ENCODE results near the gene PREP.

Gene PREP

DNA sequence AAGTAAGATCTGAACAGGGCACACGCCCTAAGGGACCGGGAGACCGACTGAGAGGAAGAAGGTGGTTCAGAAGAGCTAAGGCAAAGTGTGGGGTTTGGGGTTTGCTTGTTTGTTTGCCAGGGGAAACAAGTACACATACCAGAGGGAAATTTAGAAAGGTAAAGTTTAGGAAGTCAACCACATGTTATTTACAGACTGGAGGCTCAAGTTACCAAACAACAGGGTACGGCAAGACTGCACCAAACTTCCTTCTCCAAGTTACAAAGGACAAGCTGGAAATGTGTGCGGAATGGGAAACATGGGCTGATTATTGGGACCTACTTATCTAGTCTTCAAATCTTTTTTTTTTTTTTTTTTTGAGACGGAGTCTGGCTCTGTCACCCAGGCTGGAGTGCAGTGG lies 11.2 kb downstream of the PREP start:
- no peak for DNase-seq

DNA sequence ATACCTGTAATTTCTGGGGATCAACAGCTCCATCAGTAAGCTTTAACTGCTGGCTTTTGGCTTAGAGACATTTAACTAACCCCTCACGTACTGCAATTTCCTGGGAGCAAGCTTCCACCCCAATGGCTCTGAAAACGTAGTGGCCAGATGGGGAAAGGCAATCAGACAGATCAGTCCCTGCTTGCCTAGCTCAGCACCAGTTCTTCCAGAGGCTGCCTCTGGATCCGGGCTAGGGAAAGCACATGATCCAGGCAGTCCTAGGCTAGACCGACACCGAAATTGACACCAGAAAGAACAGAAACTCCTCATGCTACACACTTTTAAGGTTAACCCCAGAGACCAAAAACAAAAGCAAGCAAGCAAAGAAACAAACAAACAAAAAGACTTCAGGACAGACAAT lies 13.3 kb downstream of the PREP start:
- DNase-seq, result no peak

DNA sequence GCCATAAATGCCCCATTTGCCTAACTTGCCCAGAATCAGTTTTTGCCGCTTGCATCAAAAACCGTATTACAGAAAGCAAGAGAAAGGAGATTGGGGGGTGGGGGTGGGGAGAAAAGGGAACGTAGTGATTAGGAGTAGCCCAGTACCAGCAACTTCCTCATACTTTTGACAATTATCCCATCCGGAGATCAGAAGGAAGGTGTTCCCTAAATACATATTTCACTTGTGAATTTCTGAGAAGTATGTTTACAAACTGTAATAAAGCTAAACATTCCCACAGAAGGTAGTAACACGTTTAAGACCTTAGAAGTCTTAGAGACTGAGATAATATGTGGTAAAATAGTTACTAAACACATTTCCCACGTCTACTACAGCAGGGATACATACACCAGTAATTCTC lies 14.5 kb downstream of the PREP start:
- DNase-seq, result no peak

DNA sequence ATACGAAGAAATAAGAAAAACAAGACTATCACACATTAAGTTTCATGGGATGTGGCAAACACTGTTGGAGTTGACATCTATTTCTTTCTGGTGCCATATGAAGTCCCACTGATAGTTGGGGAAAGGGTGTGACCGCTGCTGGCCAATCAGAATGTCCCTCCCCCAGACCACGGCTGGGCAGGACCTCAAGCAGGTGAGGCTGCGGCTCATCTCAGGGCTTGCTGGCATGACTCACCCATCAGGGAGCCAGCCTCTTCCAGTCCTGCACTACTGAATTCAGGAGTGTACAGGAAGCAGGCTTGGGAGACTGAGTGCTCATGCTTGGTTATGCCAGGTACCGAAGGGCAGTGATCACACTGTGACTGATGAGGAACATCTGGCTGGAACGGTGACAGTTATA lies 18.9 kb downstream of the PREP start:
- DNase-seq, result no peak

DNA sequence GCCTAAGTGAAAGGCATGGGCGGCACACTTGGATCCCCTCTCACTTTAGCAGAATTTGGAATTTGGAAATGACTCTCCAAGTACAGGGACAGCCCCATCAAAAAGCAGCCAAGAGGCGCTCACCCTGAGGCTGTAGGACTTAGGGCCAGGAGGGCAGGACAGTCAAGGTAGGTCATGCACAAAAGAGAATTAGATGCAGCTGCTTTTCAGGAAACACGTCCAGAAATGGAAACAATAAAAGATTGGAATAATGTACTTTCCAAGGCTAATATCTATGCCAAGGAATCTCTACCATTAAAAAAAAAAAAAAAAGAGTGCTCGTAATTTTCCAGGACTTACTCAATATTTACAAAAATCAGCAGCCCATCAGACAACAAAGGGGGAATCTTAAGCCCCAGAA lies 19.9 kb downstream of the PREP start:
- DNase-seq, result no peak

DNA sequence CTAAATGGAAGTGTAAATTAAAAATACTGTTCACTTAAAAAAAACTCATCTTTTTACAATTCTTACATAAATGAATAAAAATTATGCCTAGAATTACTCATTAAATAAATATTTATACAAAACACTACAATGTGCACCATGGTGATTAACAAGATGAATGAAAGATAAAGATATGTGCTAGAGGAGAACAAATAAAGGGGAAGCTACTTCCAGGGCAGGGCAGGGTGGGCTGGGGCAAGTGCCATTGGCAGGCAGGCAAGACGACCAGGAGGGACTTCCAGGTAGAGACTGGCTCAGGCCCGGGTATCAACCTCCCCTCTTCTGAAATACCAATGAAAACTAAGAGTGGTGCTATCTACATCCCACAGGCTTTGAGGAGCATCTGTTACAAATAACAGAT lies 20.4 kb downstream of the PREP start:
- DNase-seq, result no peak

DNA sequence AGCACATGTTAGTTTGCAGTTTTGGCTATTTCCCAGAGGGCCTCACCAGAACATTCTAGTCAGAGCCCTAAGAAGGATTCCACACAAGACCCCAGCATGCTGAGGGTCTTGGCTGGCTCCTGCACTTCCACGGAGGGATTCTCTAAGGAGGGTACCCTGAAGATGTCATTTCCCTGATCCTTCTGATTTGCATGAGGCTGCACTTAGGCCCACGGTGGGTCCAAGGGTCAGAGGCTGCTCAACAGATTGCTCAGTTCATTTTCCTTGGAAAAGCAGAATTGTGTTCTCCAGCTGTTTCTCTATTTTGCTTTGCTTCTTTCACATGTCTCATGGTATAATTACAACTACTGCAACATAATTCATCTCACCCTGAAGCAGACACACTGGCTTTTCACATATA lies 22.2 kb downstream of the PREP start:
- DNase-seq, result no peak

DNA sequence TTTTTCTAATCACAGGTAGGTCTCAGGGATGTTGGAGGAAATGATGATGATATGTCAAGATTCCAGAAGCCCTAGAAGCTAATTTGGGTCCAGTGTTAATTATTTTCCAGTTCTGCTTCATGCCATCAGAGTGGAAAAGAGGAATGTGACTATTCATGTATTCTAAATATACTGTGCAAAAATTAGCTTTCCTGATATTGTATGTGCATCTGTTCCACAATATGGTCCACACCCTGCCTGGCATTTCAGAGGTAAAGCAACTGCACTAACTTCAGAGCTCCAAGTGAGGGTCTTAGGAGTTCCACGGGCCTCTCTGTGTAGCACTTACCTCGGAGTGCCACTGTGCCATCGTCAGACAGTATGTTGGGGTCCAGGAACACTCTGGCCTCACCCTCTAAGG lies 27.1 kb downstream of the PREP start:
- no peak for DNase-seq

DNA sequence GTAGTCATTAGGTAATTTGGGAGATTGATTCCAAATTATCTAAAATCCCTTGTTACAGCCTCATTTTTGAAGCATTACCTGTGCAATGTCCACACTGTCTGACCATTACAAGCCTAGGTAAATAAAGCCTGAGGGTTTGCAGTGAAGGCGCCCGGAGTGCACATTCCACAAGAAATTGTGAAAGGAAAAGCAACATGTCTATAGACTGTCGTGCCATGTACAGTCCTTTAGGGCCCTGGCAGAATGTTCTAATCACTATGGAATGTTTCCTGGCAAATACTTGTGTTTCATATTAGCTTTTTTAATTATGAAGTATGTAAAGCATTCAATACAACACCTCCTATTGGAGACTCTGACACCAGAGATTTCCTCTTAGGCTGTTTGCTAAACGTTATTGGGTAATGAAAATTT lies 28.9 kb downstream of the PREP start:
- DNase-seq, result no peak

DNA sequence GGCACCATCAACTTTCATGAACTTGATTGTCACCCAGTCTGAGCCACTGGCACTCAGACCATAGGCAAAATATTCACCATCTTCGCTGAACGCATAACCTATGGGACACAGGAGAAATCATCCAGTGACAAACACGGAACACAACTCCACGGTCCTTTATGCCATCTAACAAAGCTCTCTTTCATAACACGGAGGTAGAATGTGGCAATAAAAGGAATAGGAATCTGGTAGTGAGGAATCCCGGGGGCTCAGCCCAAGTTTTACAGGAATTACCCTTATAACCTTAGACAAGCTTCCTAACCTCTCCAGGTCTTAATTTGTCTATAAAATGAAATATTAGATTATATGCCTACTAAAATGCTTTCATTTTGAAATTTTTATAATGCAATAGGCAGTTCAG lies 29.4 kb downstream of the PREP start:
- no peak for DNase-seq

DNA sequence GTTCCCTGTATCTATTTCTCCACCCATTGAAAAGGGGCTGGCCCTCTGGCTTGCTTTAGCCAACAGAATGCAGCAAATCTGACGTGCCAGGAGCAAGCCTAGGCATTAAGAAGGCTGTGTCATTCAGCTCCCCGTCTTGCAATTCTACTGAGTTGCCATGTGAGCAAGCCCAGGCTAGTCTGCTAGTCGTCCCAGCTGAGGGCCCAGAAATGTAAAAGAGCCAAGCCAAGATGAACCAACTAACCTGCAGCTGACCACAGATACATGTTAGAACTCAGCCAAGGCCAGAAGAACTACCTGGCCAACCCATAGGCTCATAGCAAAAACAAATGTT lies 30.1 kb downstream of the PREP start:
- DNase-seq, result no peak

DNA sequence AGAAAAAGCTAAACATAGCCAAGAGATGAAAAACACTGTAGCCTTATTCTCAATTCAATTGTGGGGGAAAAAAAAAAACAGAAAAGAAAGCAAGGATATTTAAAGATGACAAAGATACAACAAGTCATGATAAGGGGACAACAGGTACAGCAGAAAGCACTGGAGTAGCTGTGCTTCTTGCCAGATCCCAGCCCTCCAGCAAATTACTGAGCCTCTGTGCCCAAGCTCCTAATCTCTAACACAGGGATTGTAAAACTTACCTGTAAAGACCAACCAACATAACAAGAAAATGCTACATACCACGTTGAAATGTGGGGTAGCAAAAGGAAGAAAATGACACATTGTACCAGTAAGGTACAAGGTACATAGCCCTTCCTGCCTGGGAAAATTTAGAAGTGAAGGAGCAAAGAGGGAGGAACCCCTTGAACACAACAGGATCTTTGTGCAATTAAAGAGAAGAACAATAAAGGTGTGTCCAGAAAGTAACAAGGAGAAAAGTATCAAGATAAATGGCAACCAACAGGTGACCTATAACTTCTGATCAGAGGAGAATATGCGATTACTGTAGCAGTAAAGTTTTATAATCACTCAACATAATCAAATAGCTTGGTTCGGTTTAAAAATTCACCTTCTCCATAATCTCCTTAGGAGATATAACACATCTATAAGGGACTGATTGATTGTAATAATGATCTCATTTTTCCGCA lies 30.6 kb downstream of the PREP start:
- no peak for DNase-seq

DNA sequence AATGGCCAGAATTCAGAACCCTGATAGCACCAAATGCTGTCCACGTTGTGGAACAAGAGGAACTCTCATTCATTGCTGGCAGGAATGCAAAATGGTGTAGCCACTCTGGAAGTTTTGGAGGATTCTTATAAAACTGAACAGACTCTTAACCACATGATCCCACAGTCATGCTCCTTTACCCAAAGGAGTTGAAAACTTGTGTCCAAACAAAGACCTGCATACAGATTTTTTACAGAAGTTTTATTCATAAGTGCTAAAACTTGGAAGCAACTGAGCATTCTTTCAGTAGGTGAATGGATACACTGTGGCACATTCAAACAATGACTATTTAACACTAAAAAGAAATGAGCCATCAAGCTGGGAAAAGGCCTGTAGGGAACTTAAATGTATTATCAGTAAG lies 32.5 kb downstream of the PREP start:
- no peak for DNase-seq

DNA sequence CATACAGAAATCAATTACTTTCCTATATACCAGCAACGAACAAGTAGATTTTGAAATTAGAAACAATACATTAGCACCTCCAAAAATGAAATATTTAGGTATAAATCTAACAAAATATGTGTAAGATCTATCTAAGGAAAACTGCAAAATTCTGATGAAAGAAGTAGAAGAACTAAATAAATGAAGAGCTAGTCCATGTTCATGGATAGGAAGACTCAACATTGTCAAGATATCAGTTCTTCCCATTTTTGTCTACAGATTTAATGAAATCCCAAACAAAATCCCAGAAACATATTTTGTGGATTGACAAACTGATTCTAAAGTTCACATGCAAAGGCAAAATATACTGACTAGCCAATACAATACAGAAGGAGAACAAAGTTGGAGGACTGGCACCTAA lies 33.7 kb downstream of the PREP start:
- DNase-seq, result no peak

DNA sequence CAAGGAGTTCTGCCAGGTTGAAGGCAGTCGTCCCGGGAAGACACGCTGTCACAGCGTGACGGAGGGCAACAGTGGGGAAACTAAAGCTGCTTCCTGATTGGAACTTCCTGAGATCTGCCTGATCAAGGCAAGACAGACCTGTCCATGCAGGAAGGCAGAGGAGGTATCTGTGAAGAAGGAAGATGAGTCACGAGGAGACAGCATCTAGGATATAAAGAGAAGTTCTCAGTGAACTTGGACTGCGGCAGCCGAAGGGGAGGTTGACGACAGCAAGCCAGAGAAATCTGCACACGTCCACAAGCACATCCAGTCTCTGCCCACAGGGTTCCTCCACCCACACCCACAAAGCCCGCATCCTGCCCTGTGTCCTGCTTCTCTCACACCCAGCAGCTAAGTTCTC lies 38.6 kb downstream of the PREP start:
- no peak for DNase-seq

DNA sequence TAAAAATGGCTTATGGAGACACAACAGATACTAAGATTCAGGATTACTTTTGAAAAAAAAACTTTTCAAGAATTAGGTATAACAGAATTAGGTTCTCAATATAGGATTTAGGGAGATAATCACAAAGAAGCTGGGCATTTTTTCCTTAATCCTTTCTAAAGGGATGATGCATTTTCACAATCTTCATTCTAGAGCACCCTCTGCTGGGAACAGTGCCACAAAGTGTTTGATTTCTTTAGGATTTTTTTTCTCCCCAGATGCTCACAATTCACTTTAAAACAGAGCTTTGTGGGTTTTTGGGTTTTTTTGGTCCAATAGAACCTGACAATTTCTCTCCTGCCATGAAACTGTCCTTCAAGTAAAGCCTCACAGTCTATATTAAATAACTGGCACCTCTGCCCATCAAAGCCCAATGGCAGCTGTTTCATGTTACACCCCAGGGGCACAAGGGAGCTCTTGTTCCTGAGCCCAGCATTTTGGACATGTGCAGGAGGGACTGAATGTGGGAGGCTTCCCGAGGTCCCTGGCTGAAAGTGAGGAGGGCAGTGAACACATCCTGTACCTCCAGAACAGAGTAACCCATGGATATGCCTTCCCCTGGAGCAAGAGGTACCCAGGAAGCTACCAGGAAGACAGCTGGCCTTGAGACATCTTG lies 39.7 kb downstream of the PREP start:
- DNase-seq, result no peak

DNA sequence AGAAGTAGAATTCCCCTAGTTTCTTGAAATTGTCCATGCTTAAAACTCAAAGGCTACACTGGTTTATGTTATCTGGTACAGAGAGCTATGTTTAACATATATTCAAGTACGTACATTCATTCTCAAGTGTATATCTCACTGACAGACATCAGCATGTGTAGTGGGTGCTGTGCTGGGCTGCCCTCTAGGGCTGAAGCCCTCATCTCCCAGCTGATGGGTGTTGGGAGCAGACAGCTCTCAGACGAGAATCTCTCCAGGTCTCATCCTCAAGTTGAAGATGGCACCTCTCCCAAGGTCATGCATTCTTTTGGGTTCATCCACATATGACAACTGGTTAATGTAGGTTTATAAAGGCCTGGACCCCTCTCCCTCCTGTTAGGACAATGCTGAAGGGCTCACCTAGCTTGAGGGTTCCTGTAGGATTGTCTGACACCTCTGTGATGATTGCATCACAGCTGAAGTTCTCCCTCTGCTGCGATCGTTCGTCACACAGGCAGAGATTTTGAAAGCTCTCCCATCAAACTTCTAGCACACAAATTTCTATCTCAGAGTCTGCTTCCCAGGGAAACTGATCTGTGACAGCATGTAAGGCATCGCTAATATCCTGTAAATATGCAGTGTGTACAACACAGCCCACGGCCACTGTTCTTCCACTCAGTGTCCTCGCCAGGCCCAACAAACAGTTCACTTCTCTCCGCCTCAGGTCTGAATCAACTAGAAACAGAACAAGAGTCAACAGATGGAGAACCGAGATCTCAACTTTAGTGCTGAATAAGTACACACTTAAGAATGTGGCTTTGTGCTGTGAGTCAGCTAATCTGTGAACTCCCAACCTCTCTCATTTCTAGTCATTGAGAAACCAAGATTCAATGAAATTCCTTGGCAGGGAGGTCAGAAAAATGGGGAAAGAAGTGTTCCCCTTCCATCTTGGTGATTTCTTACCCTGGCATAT lies 43.2 kb downstream of the PREP start:
- DNase-seq, result no peak

DNA sequence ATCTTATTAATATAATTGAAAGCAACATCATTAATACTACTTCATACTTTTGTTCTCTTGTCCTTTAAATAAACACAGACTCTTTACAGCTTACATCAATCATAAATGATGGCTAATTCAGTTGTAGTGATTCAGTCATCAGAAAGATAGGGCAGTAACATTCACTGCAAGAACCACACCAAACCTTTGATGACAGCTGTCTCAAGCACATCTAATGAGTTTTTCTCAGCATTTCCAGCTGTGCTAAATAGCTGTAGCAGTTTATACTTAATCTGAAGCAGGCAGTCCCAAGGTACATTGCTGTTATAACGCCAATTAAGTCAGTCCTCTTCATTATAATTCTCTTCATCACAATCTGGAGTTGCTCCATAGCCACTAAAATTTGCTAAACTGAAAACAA lies 45.7 kb downstream of the PREP start:
- no peak for DNase-seq

DNA sequence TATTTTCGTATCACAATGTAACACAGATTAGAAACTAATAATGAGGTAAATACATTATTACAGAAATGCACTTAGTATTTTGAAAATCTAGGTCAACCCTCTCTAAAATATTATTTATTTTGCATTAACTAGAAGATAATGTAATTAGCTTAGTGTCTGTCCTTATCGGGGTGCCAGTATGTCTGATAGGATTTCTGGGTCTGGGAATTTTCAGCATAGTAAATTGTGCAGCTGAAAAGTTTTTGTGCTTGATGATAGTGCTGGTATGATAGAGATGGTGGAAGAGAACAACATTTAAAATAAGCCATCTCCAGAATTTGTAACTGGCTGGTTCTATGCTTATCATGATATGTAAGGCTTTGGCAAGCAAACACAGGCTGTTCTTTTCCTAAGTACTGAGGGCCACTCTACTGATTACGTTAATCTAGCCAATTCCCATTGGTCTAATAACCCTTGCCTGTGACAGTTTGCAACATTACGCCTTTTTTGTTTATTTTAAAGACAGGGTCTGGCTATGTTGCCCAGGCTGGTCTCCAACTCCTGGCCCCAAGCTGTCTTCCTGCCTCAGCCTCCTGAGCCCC lies 50.8 kb downstream of the PREP start:
- DNase-seq, result no peak

DNA sequence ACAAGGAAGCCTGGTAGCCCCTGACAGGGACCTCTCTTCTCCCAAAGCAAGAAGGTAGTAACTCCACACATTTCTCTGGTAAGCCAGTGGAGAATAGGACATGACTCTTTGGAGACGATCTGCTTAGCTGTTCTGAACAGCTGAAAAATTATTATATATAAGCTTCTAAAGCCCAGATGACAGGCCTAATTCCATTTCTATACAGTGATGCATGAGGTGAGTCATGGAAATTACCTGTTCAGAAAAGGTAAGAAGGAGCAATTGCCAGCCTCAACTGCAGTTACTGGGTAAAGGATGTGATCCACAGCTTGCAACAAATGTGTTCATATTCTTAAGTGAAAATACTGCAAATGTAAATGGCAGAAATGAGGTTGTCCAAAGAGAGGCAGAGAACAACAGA lies 54.0 kb downstream of the PREP start:
- DNase-seq, result no peak

DNA sequence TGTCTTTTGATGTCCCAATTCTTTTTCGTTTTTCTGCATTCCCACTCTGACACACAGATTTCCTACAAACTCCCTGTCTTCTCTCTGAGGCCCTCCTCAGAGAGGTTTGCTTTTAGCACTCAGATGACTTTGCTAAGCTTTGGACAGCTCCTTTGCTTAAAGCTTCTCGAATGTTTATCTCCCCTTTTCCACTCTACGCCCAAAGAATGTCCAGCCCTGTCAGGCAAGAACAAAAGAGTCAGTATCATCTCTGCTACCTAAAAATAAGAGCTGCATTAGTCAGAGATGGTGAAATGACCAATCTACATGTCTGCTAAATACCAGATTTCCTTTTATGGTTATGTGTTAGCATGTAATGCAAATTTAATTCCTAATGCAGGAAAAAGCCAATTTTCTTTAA lies 56.8 kb downstream of the PREP start:
- DNase-seq, result no peak

DNA sequence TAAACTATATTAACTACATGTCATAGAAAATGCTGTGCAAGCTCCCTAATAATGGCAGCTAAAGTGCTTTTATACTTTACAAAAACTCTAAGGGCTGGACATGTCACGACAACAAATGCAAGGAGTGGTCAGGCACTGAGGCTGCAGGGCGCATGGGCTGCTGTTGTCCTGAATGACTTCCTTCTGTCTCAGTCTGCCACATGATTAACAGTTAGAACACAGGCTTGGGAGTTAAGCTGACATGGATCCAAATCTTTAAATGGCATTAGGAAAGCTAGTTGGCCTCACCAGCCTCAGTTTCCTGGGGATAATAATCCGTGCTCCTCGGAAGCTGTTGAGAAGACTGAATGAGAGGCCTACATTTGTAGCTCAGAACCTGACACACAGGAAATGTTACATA lies 57.4 kb downstream of the PREP start:
- no peak for DNase-seq

DNA sequence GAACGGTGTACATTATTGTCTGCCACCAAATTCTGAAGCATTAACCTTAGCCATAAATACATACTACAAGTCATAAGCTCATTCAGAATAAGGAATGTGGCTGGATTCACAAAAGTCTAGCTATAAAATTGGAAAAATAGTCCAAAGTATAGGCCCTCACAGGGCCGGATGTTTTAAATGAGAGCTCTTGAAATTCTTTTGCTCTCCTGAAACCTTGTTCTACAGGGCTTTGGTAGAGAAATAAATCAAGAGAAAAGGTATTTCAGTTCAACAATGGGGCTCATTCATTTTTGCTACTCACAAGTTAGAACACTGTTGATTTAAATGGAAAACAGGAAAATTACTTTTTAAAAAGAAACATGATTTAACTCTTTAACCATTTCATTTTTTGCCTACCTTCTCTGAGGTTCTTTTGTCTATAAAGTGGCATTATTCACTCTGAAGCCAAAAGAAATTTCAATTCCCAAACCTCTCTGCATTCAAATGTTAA lies 58.0 kb downstream of the PREP start:
- DNase-seq, result no peak

Measured in stimulated activated CD4-positive, alpha-beta T cell treated with anti-CD3 and anti-CD28 coated beads, Interleukin-15, amount 100 ng/mL, for 24 hours (primary cell).